A172 (cell line): ENCODE data around the gene KIF1B. TPM values are rescaled to one million over a fixed set of nuclear protein-coding genes. Genes with fewer than 3 reads are reported as not detected.

Experiments
- DNase-seq: peaks from one replicate; pipeline ENCODE4 v3.0.0-alpha.2; 2015; ENCODE audit warnings: low spot score
- total RNA-seq: library from RNA; depleted of rRNA; stranded (reverse); fragments of >200 nt; shearing (Covaris generic); gene quantifications from 2 replicates; pipeline ENCODE4 v1.2.3, GENCODE V29; 2014

The KIF1B gene
- total RNA-seq, 1 experiment from 2014 or later: 18.9 TPM

DNA sequence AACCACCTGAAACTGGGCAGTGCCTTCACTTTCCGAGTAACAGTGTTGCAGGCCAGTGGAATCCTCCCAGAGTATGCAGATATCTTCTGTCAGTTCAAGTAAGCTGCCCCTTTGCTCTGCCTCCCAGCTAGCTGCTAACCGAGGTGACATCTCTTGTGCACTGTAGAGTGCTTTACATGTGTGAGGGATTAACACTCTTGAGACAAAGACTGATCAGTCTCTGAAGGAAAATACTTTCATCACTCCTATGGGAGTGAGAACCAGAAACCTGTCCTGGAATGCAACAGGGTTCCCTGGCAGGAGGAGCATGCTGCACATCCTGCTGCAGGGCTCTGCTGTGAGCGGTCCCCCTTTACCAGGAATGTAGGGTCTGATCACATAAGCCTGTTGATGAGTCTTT, 127.1 kb downstream of the KIF1B start:
- DNase-seq: no peak

DNA sequence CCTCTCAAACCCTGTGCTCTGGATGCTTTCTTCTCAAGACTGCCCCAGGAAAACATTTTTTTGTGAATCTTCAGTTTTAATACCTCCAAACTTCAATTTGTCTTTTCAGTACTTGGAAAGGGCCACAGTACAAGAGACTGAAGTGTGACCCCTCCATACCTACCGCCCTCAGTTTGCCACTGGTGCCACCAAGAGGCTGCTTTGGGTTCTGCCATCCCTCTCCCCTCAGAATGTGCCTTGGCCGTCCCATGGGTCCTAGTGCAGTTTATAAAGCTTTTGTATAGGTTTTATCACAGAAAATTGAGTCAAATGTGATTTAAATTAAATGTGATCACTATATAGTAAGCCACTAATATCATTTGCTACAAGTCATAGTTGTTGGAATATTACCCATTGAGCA, 127.7 kb downstream of the KIF1B start:
- DNase-seq: peak; percentile 27

DNA sequence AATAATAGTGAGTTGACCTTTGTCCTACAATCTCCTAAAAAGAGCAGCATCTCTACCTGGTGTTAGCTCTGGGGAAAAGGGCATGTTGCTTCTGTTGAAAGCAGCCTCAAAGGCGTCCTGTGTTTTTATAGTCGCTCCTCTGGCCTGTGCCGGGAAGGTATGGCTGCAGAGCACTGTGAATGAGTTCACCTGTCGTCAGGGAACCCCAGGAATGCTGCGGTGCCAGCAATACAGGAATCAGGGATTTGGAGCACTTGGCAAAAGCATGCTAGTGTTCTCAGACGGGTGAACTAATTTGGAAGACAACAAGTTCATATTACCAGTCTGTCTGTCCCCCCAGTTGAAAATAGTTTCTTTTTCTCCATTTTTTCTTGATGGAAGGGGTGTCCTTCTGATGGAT, 128.2 kb downstream of the KIF1B start:
- DNase-seq: no peak

DNA sequence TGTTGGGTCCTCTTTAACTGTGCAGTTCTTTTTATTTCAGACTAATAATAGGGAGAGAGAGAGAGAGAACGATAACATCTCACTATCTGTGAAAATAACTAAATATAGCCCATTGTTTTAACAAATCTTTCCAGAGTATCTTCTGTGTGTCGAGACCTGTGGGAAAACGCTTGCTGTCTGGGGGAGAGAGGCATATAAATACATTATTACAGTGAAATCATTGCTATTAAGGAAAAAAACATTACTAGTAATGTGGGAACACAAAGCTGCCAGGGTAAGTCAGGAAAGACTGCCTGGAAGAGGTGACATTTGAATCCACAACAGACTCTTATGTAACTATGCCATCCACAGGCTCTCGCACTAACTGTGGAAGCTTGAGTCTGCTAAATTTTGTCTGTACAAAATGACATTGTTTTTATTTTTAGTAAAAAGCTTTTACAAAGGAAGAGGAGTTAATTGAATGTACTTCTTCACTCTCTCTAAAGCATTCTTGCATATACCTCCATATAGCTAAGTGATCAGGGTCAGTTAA, 128.7 kb downstream of the KIF1B start:
- no peak for DNase-seq

DNA sequence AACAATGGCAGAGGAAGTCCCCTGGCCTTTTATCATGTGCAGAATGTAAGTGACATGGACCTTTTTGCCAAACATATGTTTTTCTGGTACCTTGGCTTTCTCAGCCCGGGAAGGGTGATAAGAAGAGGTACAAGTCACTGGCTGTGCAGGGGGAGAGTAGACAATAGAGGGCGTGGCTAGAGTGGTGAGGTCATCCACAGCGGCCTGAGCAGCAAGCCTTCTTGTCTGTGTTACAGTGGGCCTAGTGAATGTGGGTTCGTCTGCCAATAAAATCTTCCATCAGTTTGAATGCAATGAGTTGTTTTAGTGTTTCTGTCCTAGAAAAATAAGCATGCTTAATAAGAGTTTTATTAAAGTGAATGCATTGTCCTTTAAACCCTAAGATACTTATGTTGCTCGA, 129.4 kb downstream of the KIF1B start:
- DNase-seq: peak; percentile 73

DNA sequence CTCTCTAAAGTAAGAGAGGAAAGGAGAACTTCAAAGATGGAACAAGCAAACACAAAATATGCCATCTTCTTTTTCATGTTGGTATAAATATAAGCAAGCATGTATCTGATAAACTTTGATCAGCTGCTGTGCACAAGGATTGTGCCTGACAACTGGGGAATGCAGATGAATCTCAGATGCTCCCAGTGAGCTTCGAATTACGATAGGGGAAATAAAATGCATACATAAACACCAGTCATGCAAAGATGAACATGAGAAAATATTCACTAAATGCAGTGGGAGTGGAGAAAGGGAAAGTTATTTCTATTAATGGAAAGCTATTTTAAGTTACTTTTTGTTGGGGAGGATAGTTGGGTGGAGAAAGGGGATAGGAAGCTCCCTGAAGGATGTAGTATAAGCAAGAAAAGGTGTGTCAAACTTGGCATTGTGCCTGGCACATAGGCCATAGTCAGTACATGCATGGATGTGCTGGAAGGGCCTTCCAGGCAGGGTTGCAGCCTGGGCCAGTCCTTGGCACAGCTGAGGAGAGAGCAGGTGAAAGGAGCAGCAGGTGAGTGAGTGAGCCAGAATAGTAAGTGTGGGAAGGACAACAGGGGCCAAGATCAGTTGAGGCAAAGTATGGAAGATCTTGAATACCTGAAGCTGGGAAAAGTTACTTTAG, 130.7 kb downstream of the KIF1B start:
- DNase-seq: no peak

DNA sequence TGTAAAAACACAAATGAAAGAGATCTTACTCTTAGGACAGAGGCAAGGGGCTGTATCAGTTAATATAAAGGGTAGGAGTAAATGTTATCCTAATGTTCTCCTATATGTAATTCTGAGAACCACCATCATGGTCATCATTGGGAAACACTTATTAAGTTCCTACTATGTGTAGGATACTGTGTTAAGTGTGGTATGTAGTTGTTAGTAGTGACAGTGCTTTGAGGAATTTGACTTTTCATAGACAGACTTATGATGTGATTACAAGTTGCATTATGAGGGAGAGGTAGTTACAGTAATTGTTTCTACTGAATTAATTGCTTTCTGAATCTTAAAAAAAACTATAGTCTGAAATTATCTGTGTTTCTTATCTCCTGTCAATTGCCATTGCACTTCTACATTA, 136.7 kb downstream of the KIF1B start:
- DNase-seq: no peak

DNA sequence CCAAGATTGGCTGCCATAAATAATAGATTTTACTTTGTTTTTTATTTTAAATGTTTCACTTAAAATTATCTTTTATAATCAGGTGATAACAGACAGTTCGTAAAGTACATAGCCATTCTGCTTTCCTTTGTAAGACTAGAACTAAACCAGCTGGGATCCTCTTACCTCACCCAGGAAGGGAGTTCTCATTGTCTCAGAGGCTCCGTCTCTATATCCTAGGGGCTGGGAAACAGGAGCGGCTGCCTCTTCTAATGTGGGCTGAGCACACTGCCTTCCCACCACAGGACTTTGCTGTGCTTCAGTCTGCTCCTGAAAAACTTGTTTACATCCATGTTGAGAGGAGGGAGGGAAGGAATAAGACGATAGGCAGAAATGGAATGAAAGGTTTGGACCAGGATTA, 142.9 kb downstream of the KIF1B start:
- no peak for DNase-seq

DNA sequence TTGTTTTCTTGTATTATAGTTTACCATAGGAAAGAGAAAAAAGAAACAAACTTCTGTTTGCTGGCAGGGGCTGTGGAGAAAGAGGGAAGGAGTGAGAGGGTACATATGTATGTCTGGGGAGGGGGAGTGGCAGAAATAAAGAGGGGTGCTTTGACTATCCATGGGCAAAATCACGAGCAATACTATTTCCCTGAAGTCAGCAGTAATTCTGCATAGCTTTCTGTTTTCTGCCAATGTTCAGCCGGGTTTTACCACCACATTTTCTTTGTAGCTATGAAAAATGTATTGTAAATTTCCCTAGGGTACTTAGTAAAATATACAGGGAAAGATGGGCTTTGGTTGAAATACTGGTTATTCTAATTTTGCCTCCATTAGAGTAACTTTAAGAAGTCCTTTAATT, 143.3 kb downstream of the KIF1B start:
- DNase-seq: no peak

DNA sequence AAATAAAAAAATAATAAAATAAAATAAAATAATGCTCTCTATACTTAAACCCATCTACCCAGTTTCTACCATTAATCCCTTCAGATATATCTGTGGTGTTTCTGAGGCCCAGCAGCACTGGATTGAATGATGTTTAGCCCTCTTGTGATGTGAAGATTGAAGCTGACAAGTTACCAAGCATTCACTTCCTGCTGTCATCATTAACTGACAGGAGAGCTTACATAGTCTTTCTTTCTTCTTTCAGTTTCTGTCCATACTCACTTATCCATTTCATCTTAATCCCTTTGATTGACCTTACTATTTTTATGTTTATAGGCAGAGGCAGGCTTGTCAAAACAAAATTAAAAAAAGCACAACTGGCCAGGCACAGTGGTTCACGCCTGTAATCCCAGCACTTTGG, 149.7 kb downstream of the KIF1B start:
- no peak for DNase-seq

DNA sequence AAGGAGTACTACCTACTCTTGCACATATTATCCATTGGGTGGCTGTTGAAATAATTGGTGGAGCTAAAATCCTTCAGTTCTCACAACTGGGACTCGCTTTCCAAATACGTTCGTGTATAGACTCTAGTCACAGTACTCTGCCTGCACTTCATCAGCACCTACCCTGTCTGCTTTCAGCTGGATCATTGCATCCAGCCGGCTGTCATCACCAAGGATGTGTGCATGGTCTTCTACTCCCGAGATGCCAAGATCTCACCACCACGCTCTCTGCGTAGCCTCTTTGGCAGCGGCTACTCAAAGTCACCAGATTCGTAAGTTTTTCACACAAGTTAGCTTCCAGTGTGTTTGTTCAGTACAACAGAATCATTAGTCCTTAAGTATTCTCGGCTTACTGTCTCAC, 151.1 kb downstream of the KIF1B start:
- DNase-seq: no peak

DNA sequence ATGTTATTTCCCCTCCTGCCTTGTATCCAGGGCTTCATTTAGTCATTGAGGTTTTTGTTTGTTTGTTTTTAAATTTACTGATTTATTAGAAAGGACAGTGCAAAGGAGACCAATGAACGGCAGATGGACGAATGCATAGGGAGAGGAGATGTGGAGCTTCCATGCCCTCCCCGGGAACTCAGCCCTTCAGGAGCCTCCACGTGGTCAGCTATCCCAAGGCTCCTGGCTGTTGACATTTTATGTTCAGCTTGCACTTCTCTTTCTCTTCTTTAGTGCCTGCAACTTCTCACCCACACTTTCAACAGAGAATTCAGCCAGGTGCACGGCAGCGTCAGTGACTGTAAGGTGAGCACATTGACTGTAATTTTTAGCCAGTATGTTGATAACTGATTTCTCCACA, 157.8 kb downstream of the KIF1B start:
- DNase-seq: no peak

DNA sequence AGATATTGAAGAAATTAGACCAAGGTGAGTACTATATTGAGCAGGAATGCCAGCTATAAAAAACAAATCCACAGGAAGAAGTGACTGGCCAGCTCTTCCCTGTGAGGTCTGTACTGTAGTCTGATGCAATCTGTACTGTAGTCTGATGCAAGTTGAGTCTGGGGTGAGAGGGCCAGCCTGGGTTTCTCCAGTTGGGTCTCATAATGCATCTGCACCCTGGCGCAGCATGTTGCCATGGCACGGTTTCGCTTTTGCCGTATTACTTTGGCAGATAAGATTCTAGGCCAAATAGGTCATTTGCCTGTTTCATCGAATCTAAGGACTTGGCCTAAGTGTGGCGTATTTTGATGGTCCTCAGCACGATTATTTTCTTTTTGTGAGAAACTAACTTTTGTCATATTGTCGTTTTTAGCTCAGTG, 164.1 kb downstream of the KIF1B start:
- no peak for DNase-seq

DNA sequence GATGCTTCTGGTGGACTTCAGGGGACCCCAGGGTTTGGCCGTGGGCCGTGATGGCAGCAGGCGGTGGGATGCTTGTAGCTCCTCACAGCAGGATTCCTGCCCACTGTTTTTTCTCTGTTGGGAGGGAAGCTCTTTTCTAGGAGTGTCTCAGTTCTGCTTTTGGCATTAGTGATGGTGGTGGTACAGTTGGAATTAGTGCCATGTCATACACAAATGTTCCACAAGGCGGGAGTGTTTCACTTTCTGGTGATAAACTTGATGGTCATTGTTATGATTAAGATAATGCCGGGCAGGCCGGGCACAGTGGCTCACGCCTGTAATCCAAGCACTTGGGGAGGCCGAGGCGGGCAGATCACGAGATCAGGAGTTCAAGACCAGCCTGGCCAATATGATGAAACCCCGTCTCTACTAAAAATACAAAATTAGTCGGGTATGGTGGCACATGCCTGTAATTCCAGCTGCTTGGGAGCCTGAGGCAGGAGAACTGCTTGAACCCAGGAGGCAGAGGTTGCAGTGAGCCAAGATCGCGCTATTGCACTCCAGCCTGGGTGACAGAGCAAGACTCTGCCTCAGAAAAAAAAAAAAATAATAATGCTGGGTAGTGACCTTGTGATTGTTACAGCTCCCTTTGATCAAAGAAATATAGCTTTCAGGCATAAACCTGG, 167.1 kb downstream of the KIF1B start:
- peak; percentile 72 for DNase-seq

DNA sequence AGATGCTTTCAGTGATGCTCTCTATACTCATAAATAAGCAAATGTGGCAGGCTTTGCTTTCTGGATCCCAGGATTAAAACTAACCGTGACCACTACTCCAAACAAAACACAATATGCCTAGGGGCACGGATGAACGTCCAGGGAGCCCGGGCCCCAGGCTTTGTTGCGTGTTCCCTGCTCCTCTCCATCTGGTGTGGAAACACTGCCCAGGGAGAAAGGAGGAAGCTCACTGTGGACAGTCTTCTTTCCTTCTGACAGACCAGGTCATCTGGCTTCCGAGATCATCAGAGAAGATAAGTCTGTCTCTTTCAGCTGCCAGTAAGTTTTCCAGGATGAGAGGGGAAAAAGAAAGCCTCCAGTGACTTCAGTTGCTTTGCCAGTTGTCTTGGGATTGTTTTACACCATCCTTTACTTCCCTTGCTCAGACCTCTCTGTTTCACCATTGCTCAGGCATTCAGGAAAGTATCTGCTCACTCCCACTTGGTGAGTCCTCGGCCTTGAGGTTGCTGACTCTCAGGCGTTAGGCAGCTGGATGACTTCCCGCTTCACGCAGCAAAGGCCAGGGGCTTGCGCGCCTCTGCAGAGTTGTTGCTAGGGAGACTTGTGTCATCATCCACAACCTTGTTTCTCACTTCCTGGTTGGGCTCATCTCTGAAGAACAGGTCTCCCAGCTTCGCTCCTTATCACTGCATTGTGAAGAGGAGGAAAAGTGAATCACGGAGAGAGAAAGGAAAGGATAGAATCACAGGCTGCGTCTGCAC, 167.9 kb downstream of the KIF1B start:
- DNase-seq: no peak

DNA sequence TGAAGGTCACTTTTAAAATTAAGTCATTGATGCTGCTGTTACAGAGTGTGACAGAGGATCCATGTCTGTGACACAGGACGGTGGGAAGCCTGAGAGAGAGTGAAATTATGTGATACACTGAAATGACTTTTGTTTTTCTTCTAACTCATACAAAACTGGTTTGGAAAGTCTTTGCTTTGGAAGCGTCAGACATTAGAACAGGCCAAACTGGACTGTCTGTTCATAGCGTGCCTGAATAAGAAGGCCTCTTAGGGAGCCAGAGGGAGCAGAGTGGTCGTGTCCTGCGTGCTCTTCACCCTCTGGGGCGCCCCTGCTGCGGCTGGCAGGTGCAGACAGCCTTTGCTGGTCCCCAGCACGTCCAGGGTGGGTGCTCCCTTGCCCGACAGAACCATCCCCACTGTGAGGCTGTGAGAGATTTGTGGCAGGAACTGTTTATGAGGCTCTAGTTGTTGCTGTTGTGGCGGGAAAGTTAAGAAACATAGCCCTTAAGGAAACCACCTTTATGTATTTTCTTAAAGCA, 168.8 kb downstream of the KIF1B start:
- DNase-seq: no peak

DNA sequence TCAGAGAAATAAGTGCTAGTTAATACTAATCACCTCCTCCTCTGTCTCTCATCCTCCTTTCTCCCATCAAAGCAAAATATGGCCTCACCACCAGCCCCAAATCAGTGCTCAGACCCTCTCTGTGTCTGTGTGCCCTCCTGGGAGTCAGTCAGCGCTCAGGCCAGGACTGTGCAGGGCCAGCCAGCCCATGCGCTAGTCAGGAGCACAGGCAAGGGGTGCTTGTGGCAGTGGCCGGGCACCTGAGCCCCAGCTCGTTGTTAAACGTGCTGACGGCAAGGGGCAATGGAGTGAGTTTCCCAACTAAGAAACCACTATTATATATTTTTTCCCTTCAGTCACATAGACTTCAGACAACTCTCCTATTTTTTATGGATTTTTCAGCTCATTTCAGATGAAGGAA, 169.3 kb downstream of the KIF1B start:
- no peak for DNase-seq

DNA sequence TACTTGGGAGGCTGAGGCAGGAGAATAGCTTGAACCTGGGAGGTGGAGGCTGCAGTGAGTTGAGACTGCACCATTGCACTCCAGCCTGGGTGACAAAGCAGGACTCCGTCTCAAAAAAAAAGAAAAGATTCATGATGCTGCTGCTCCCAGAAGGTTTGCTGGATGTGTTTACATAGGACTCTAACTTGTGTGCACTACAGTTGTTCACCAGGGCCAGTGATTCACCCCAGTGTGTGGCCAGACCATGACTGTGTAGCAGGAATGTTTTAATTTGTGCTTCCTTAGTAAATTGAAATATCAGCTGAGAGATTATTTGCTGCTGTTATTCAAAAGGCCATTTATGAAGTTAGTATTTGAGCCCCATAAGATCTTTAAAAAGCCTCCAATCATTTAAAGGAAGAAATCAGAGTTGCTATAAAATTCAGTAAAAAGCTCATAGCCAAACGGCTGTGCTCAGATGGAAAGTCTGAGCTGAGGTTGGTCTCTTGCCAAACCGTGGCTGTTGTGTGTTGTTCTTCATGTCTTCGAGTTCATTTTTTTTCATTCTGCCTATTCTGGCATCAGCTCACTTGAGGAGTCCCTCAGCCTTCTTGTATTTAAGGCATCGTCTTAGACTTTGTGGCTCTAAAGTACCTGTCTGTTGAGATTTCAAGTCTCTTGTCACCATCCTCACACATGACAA, 170.4 kb downstream of the KIF1B start:
- DNase-seq: peak; percentile 38

DNA sequence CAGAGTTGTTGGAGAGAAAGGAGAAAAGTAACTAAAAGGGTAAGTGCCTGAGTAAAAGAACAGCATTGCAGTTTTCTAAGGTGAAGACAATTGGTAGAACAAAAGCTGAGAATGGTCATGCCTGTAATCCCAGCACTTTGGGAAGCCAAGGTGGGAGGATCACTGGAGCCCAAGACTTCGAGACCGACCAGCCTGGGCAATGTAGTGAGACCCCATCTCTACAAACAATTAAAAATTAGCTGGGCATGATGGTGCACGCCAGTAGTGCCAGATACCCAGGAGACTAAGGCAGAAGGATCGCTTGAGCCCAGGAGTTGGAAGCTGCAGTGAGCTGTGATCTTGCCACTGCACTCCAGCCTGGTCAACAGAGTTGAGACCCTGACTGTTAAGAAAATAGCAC, 173.3 kb downstream of the KIF1B start:
- DNase-seq: no peak

DNA sequence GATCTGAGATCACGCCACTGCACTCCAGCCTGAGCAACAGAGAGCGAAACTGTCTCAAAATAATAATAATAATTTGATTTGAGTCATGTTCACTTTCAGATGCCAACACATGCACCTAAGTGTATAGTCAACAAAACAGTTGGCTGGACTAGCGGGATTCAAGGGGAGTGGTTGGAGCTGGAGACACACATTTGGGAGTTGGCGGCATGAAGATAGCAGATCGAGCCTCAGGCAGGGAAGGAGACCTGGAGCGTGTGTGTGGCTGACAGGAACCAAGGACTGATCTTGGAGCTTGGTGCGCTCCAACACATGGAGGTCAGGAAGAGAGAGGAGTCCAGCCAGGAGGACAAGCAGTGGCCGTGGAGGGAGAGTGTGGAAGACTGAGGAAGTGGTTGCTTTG, 173.8 kb downstream of the KIF1B start:
- DNase-seq: no peak

DNA sequence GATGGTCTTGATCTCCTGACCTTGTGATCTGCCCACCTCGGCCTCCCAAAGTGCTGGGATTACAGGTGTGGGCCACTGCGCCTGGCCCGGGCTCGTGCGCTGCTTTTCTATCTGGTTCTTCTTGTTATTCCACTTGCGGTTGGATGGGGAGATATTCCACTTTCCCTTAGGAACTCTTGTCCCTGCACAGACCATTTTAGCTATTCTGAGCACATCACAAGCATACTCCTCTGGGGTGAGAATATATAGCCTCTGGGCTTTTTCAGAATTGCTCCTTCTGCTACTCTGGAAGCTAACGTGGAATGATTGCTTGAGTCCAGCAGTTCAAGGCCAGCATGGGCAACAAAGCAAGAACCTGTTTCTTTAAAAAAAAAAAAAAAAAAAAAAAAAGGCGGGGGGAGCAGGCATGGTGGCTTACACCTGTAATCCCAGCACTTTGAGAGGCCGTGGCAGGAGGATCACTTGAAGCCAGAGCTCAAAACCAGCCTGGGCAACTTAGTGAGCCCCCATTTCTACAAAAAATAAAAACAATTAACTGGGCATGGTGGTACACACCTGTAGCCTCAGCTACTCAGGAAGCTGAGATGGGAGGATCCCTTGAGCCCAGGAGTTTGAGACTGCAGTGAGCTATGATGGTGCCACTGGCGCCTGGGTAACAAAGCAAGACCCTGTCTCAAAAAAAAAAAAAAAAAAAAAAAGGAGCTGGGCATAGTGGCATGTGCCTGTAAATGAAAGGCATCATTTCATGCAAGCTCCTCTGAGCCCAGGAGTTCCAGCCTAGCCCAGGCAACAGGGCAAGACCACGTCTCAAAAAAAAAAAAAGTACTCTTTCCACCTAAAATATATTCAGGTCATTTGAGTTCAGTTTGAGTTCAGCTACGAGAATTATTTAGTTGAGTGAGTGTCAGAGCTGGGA, 176.6 kb downstream of the KIF1B start:
- no peak for DNase-seq
